Measurements from ENCODE around the gene CCNI2. TPM values are rescaled to one million over a fixed set of nuclear protein-coding genes. Genes with fewer than 3 reads are reported as not detected.
A peak's percentile ranks its signal among the peaks of the same experiment; 100 is the strongest.

CCNI2 gene
- total RNA-seq, 3 donors from 2014 or later: 0.98 to 2.0 TPM; not detected in 1

DNA sequence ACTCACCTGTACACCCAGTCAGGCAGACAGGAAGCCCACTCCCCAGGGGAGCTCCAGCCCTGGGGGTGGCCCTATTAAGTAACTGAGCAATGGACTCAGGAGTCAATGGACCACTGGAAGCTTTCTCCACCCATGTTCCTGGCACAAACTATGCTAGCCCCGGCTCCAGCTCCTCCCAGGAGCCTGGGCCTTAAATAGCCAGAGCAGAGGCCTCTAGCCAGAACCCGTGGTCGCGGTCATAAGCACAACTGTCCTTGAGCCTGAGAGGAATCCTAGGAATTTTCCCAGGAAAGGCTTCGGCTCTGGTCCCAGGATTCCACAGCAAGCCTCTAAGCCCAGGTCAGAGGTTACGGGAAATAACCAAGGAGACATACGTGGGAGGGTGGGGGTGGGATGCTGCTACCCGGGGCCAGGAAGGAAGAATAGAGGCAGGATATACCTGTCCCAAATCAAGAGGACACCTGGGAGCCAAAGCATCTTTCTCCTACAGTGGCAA is 24.3 kb downstream of the CCNI2 start:
- H3K4me3 ChIP-seq: no peak overlapping the region
- H3K27me3 ChIP-seq: no peaks in the 10 kb centered on the region
- no peaks in the 10 kb centered on the region for H3K36me3 ChIP-seq
- no peak for DNase-seq (ENCODE audit: low spot score in 2 of 2)
- TF ChIP-seq, protein P1, sequence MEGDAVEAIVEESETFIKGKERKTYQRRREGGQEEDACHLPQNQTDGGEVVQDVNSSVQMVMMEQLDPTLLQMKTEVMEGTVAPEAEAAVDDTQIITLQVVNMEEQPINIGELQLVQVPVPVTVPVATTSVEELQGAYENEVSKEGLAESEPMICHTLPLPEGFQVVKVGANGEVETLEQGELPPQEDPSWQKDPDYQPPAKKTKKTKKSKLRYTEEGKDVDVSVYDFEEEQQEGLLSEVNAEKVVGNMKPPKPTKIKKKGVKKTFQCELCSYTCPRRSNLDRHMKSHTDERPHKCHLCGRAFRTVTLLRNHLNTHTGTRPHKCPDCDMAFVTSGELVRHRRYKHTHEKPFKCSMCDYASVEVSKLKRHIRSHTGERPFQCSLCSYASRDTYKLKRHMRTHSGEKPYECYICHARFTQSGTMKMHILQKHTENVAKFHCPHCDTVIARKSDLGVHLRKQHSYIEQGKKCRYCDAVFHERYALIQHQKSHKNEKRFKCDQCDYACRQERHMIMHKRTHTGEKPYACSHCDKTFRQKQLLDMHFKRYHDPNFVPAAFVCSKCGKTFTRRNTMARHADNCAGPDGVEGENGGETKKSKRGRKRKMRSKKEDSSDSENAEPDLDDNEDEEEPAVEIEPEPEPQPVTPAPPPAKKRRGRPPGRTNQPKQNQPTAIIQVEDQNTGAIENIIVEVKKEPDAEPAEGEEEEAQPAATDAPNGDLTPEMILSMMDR (IDR thresholded peaks at IDR 0.05): no peak
- TF ChIP-seq POLR2A (IDR thresholded peaks at IDR 0.05): no peak
- no peak for TF ChIP-seq POLR2AphosphoS5 (IDR thresholded peaks at IDR 0.05)
- intact Hi-C loops (cut with DNase I; ENCODE audit: low total_unique reads): no loop called here
- H3K27ac ChIP-seq: peak overlapping the region; percentile 62 to 67
- H3K9me3 ChIP-seq: no peaks in the 10 kb centered on the region
- H3K4me1 ChIP-seq: peaks cover 4 to 12% of the 10 kb centered on the region in 2 donors

DNA sequence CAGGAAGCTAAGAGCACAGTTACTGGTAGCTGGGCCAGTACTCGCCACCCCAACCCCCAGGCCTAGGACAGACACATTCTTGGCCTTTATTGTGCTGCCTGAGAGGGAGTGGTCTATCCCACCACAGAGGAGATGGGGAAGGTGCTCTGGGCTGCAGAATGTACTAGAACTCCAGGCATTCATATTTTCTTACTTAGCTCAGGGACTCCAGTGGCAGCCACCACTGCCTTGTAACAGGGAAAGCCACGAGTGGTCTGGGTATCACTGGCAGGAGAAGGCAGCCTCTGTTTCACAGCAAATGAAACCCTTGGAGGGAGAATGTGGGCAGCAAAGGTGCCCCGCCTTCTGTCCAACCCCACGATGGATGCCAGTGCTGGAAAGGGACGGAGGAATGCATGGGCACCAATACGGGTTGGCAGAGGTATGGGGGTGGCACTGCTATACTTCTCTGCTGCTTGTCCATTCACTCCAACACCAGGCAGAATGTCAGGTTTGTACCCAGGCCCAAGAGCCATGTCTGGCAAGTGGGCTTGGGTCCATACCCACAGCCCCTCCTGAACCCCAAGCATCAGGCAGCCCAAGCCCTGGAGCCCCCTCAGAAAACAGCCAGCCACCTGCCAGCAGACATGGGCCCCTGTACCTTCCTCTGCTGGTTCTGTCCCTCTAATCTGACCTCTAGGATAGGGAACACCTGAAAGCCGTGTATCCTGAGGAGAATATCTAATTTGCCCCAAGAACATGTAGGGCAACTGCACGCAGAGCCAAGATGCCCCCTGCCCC is 25.3 kb downstream of the CCNI2 start:
- peak in 1 of 2 donors; percentile 46 for DNase-seq (ENCODE audit: low spot score in 2 of 2)

DNA sequence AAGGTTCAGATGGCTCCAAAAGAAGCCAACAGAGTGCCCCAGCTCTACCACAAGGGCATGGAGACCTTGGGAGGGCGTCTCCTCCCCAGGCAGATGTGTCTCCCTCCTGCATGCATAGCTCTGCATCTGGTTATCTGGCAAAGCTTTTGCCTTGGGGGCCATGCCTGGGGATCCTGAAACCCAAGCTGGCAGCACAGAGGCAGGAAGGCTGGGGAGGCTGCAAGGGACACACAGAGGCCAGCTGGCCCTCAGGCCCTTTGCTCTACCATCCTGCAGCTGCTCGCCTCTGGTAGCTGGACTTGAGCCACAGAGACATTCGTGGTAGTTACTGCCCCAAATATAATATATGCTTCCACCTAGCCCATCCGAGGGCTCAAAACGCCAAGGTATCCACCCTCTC is 25.9 kb downstream of the CCNI2 start:
- peaks cover under 1 to 5% of the 10 kb centered on the region in 2 donors for H3K4me1 ChIP-seq
- DNase-seq (ENCODE audit: low spot score in 2 of 2): no peak
- no peaks in the 10 kb centered on the region for H3K9me3 ChIP-seq
- intact Hi-C loops (cut with DNase I; ENCODE audit: low total_unique reads): no loop called here
- H3K4me3 ChIP-seq: no peak overlapping the region
- no peaks in the 10 kb centered on the region for H3K36me3 ChIP-seq
- TF ChIP-seq, protein P1 (IDR thresholded peaks at IDR 0.05): no peak
- no peak for TF ChIP-seq POLR2A (IDR thresholded peaks at IDR 0.05)
- TF ChIP-seq POLR2AphosphoS5 (IDR thresholded peaks at IDR 0.05): no peak
- peak overlapping the region; percentile 14 to 60 for H3K27ac ChIP-seq
- no peaks in the 10 kb centered on the region for H3K27me3 ChIP-seq

More for the DNA sequence above, 25.3 kb downstream of the CCNI2 start:
- no peaks in the 10 kb centered on the region for H3K9me3 ChIP-seq
- TF ChIP-seq POLR2AphosphoS5 (IDR thresholded peaks at IDR 0.05): no peak
- TF ChIP-seq, protein P1 (IDR thresholded peaks at IDR 0.05): no peak
- H3K36me3 ChIP-seq: no peaks in the 10 kb centered on the region
- no peak overlapping the region for H3K4me3 ChIP-seq
- intact Hi-C loops (cut with DNase I; ENCODE audit: low total_unique reads): no loop called here
- peak overlapping the region; percentile 62 to 67 for H3K27ac ChIP-seq
- no peaks in the 10 kb centered on the region for H3K27me3 ChIP-seq
- peaks cover 1 to 5% of the 10 kb centered on the region in 2 donors for H3K4me1 ChIP-seq

DNA sequence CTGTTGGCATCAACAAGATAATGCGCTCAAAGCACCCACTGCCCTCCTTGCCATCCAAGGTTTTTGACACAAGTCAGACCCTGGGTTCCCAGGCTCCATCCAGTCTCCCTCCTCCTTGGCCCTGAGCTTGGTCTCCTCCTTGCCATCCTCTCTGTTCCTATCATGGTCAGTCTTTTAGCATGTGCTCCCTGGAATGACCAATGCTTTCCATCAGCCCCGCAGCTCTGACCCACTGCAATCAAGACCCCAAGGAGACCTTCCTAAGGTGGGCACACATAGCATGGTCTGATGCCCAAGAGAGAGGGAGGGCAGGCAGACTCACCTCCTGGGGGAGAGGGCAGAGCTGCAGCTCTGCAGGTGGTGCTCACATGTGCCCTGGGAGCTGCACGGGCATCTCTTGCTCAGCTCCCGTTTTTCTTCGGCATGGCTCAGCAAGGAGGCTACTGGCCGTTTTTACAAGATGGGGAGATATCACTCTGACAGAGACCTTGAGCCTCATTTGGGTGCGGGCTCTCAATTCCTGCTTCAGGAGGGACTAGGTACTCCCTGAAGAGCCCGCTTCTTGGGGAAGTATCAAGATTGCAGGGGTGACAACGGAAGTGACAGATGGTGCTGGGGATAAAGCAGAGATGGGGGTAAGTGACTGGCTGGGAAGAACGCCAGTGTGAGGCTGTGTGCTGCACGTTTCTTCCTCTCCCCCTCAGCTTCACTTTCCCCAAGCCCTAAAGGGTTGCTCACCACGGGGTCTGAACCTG is 26.6 kb downstream of the CCNI2 start:
- Histone ChIP-seq H3K27ac (peak overlapping the region; percentile 14 to 60), H3K9me3 (no peaks in the 10 kb centered on the region), H3K36me3 (no peaks in the 10 kb centered on the region), H3K27me3 (no peaks in the 10 kb centered on the region), H3K4me3 (peak overlapping the region in 1 of 3 donors; percentile 2), H3K4me1 (peaks cover 3 to 5% of the 10 kb centered on the region in 2 donors)
- intact Hi-C loops (cut with DNase I; ENCODE audit: low total_unique reads): no loop called here
- DNase-seq (ENCODE audit: low spot score in 2 of 2): no peak
- TF ChIP-seq, protein P1 (IDR thresholded peaks at IDR 0.05): no peak
- no peak for TF ChIP-seq POLR2A (IDR thresholded peaks at IDR 0.05)
- no peak for TF ChIP-seq POLR2AphosphoS5 (IDR thresholded peaks at IDR 0.05)

DNA sequence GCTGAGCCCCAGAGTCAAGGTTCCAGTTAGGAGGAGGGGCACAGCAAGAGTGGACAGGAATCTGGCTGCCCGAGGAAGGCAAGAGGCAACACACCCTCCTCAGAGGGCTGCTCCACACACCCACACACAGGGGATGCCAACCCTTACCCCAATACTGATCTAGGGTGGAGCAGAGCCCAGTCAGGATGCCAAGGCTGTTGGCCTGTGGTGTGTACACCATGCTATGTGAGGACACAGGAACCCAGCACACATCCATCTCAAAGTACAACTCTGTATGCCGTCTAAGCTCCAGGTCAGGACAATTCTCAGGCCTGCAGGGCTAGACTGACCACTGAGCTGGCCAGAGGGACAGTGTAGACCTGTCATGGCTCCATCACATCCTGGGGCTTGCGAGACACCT is 27.2 kb downstream of the CCNI2 start:
- peak overlapping the region in 1 of 3 donors; percentile 2 for H3K4me3 ChIP-seq
- intact Hi-C loops (cut with DNase I; ENCODE audit: low total_unique reads): no loop called here
- H3K9me3 ChIP-seq: no peaks in the 10 kb centered on the region
- peaks cover 3 to 5% of the 10 kb centered on the region in 2 donors for H3K4me1 ChIP-seq
- no peak for DNase-seq (ENCODE audit: low spot score in 2 of 2)
- TF ChIP-seq POLR2A (IDR thresholded peaks at IDR 0.05) (no peak), POLR2AphosphoS5 (IDR thresholded peaks at IDR 0.05) (no peak)
- TF ChIP-seq, protein P1 (IDR thresholded peaks at IDR 0.05): no peak
- H3K27ac ChIP-seq: peak overlapping the region; percentile 14 to 56
- H3K27me3 ChIP-seq: no peaks in the 10 kb centered on the region
- no peaks in the 10 kb centered on the region for H3K36me3 ChIP-seq
